MCF 10A (cell line): Measurements from ENCODE around the gene ITGA1. TPM values are rescaled to one million over a fixed set of nuclear protein-coding genes. Genes with fewer than 3 reads are reported as not detected.

Source experiments
- BruUV-seq: library from RNA; stranded (reverse); fragments of 400-500 nt; replicated peaks from 2 replicates; lab custom pipeline; 2021; lab: Mats Ljungman, UMichigan
- CTCF ChIA-PET: fragments of 300-600 bp; sonication (Branson Sonifier 250); formaldehyde crosslinking; extraction: SDS; loops from one replicate; lab custom pipeline; 2021; ENCODE audit warnings: antibody characterized with exemption, inconsistent platforms; lab: Yijun Ruan, JAX
- POLR2A ChIA-PET: fragments of 300-600, 350-650 bp; sonication (Branson Sonifier 250); formaldehyde crosslinking; extraction: SDS; loops from one replicate; lab custom pipeline; 2020; ENCODE audit warnings: antibody characterized with exemption, inconsistent platforms; lab: Yijun Ruan, JAX
- DNase-seq: peaks from one replicate; pipeline ENCODE4 v3.0.0-alpha.2; 2018; ENCODE audit not compliant: unreplicated experiment
- H3K27ac Mint-ChIP-seq: one replicate; pipeline ENCODE4 v1.8.0; 2022; ENCODE audit warnings: mild to moderate bottlenecking, low read depth, mixed read lengths; ENCODE audit not compliant: unreplicated experiment
- H3K27me3 Mint-ChIP-seq: one replicate; pipeline ENCODE4 v1.8.0; 2022; ENCODE audit warnings: mixed read lengths; ENCODE audit not compliant: insufficient read depth, unreplicated experiment
- H3K36me3 Mint-ChIP-seq: one replicate; pipeline ENCODE4 v1.8.0; 2022; ENCODE audit warnings: mild to moderate bottlenecking, moderate library complexity, mixed read lengths; ENCODE audit not compliant: insufficient read depth, unreplicated experiment
- H3K4me1 Mint-ChIP-seq: one replicate; pipeline ENCODE4 v1.8.0; 2022; ENCODE audit warnings: mixed read lengths; ENCODE audit not compliant: insufficient read depth, unreplicated experiment
- H3K4me3 Mint-ChIP-seq: one replicate; pipeline ENCODE4 v1.8.0; 2022; ENCODE audit warnings: mild to moderate bottlenecking, moderate library complexity, mixed read lengths; ENCODE audit not compliant: unreplicated experiment
- H3K9me3 Mint-ChIP-seq: one replicate; pipeline ENCODE4 v1.8.0; 2022; ENCODE audit warnings: mixed read lengths; ENCODE audit not compliant: unreplicated experiment
- intact Hi-C: fragments of 100-400 bp; cut with micrococcal nuclease; formaldehyde crosslinking; loops from 2 replicates; pipeline ENCODE4 v1.14.1; 2022
- total RNA-seq: library from RNA; stranded (reverse); gene quantifications from 2 replicates; pipeline ENCODE4 v1.2.3, GENCODE V29; 2022
- TF ChIP-seq, protein P1 (sequence below): fragments of 200-600 bp; IDR thresholded peaks from one replicate; pipeline ENCODE4 v1.8.0; 2022; ENCODE audit warnings: antibody characterized with exemption, mild to moderate bottlenecking; ENCODE audit not compliant: unreplicated experiment

Gene ITGA1
- total RNA-seq, 1 experiment from 2014 or later, result 7.7 TPM

DNA sequence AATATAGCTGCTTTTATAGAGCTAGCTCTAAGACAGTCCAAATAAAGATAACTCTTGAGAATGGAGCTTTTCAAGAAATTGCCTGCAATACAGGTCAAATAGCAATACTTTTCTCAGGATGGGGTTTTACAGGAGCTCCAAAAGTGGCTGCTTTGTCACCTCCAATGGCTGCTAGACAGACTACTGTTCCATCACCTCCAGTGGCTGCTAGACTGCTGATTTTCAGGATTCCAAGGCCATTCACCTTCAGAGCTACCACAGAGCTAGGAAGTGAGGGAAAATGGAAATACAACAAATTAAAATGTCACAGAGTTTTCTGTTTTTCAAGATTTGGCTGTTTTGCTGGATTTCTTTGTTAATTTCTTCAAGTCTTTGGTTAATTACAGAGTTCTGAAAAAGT is 8.5 kb upstream of the ITGA1 start:
- Mint-ChIP-seq H3K27ac (no peak overlapping the region), H3K9me3 (no peaks in the 10 kb centered on the region), H3K27me3 (peaks cover 19% of the 10 kb centered on the region), H3K4me3 (no peak overlapping the region), H3K36me3 (no peaks in the 10 kb centered on the region), H3K4me1 (peaks cover 7% of the 10 kb centered on the region)
- TF ChIP-seq, protein P1, sequence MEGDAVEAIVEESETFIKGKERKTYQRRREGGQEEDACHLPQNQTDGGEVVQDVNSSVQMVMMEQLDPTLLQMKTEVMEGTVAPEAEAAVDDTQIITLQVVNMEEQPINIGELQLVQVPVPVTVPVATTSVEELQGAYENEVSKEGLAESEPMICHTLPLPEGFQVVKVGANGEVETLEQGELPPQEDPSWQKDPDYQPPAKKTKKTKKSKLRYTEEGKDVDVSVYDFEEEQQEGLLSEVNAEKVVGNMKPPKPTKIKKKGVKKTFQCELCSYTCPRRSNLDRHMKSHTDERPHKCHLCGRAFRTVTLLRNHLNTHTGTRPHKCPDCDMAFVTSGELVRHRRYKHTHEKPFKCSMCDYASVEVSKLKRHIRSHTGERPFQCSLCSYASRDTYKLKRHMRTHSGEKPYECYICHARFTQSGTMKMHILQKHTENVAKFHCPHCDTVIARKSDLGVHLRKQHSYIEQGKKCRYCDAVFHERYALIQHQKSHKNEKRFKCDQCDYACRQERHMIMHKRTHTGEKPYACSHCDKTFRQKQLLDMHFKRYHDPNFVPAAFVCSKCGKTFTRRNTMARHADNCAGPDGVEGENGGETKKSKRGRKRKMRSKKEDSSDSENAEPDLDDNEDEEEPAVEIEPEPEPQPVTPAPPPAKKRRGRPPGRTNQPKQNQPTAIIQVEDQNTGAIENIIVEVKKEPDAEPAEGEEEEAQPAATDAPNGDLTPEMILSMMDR, result no peak
- no peak for DNase-seq
- no TSS peak for BruUV-seq
- intact Hi-C loops, result no loop called here
- ChIA-PET CTCF (interaction anchor here (0.6 to 1.5 kb wide), 6 partner anchors 8 to 136 kb away, joined by 3 to 7 read pairs (median 4); partner anchors contain the start of genes ITGA1 and PELO), POLR2A (interaction anchor here (0.6 to 1.1 kb wide), 2 partner anchors 14 to 779 kb away, joined by 3 read pairs; no protein-coding TSS in a partner anchor)

DNA sequence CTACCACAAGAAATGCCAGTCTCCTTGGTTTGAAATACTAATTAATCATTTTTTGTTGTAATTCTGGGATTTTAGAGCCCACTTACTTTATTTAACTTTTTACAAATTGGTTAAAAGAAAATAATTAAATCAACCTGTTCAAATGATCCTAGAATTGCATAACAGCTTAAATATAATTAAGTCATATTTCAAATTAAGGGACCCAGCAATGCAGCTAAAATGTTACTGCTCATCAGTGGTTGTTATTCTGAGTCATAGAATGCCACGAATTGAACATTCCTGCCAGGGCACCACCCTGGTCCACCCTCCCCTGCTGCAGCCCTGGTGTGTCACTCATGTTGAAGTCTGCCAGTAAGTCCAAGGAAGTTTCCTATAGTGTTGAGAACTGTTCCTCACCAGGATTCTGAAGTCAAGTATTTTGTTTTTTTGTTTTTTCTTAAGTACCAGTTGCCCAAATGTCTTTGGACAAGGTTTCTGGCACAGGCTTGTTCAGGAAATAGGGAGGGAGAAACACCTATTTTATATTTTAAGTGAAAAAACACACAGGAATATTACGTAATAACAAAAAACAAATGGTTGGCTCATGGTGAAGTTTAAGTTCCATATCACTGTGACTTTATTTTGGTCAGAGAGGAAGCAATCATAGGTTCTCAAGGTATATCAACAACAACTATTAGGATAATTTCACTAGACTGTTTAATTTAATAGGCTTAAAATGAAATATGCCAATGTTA is 4.3 kb upstream of the ITGA1 start:
- DNase-seq, result peak; percentile 85
- Mint-ChIP-seq H3K27me3 (no peaks in the 10 kb centered on the region), H3K27ac (peak overlapping the region; percentile 85), H3K9me3 (no peaks in the 10 kb centered on the region), H3K4me1 (peaks cover 22% of the 10 kb centered on the region), H3K36me3 (no peaks in the 10 kb centered on the region), H3K4me3 (no peak overlapping the region)
- CTCF ChIA-PET, result interaction anchor here (0.9 to 1.3 kb wide), 2 partner anchors 15 to 18 kb away, joined by 3 read pairs; no protein-coding TSS in a partner anchor
- POLR2A ChIA-PET, result interaction anchor here (0.6 to 1.6 kb wide), 5 partner anchors 10 to 213 kb away, joined by 3 to 14 read pairs (median 4); no protein-coding TSS in a partner anchor
- TF ChIP-seq, protein P1, result no peak
- intact Hi-C loops, result loop anchor here (10.0 kb wide), 1 partner anchor 201 kb away; the partner anchor contains the start of gene ITGA2
- BruUV-seq, result no TSS peak

DNA sequence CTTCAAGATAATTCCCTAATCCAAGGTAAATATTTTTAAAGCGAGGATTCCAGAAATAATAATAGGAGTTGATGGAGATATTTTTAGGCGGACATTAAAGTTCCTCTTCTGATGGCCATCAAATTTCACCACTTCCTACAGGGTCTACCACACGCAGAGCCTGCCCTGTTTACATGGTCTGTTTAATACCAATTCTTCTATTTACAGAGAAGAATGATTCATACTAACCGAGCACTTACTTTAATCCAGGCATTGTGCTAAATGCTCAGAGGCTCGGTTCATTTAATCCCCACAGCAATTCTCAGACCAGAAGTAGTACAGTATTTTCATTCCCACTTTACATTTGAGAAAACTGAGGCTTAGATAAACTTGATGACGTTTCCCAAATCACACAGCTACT is 3.0 kb upstream of the ITGA1 start:
- Mint-ChIP-seq H3K27me3 (no peaks in the 10 kb centered on the region), H3K4me1 (peaks cover 28% of the 10 kb centered on the region), H3K9me3 (no peaks in the 10 kb centered on the region), H3K36me3 (no peaks in the 10 kb centered on the region), H3K4me3 (no peak overlapping the region), H3K27ac (no peak overlapping the region)
- ChIA-PET CTCF (no interaction called here), POLR2A (no interaction called here)
- intact Hi-C loops, result loop anchor here (5.0 to 10.0 kb wide), 2 partner anchors 200 to 313 kb away; partner anchors contain the start of gene ITGA2
- BruUV-seq, result no TSS peak
- TF ChIP-seq, protein P1, result no peak
- no peak for DNase-seq

DNA sequence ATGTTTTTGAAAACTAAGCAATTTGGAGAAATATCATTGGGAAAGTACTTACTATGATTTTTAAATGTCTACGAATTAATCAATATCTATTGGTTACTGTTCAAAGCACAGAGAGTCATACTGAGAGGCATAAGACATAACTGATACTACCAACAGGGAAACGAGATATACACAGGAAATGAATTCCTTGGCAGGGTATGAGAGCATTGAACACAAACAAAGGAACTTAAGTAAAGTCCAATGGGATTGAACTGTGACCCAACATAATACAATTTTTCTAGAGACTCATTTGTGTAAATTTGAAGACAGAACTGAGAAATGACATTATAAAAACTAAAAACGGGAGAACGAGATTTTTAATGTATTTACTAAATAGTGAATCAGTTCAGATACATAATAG is 1.3 kb upstream of the ITGA1 start:
- ChIA-PET POLR2A (interaction anchor here (2.4 kb wide), 1 partner anchor 14 kb away, joined by 30 read pairs; no protein-coding TSS in a partner anchor), CTCF (interaction anchor here (0.6 to 2.2 kb wide), 13 partner anchors 9 to 160 kb away, joined by 3 to 16 read pairs (median 4); no protein-coding TSS in a partner anchor)
- Mint-ChIP-seq H3K27ac (no peak overlapping the region), H3K4me3 (no peak overlapping the region), H3K27me3 (no peaks in the 10 kb centered on the region), H3K4me1 (peaks cover 28% of the 10 kb centered on the region), H3K36me3 (no peaks in the 10 kb centered on the region), H3K9me3 (no peaks in the 10 kb centered on the region)
- no peak for DNase-seq
- intact Hi-C loops, result loop anchor here (5.0 to 10.0 kb wide), 2 partner anchors 198 to 311 kb away; partner anchors contain the start of gene ITGA2
- TF ChIP-seq, protein P1, result no peak
- no TSS peak for BruUV-seq
